Measurements from ENCODE around the gene ALDH8A1.

GRCh38 chr6:134948142-134948541 is 1.8 kb downstream of the ALDH8A1 start:
- TF ChIP-seq, protein P1, sequence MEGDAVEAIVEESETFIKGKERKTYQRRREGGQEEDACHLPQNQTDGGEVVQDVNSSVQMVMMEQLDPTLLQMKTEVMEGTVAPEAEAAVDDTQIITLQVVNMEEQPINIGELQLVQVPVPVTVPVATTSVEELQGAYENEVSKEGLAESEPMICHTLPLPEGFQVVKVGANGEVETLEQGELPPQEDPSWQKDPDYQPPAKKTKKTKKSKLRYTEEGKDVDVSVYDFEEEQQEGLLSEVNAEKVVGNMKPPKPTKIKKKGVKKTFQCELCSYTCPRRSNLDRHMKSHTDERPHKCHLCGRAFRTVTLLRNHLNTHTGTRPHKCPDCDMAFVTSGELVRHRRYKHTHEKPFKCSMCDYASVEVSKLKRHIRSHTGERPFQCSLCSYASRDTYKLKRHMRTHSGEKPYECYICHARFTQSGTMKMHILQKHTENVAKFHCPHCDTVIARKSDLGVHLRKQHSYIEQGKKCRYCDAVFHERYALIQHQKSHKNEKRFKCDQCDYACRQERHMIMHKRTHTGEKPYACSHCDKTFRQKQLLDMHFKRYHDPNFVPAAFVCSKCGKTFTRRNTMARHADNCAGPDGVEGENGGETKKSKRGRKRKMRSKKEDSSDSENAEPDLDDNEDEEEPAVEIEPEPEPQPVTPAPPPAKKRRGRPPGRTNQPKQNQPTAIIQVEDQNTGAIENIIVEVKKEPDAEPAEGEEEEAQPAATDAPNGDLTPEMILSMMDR (optimal IDR thresholded peaks at IDR 0.05 in 1 of 3, IDR thresholded peaks at IDR 0.05 in 1 of 3, conservative IDR thresholded peaks at IDR 0.05 in 1 of 3; ENCODE audit: extremely low read depth in 1 of 3, insufficient read depth in 2 of 3, low read length in 3 of 3), result no peak
- TF ChIP-seq EZH2 (IDR thresholded peaks at IDR 0.05; ENCODE audit: low read length), result no peak

Measured in keratinocyte (primary cell).